IMR-90 (cell line): ENCODE data around the gene PRKCSH. TPM values are rescaled to one million over a fixed set of nuclear protein-coding genes. Genes with fewer than 3 reads are reported as not detected.

Source experiments
- ATAC-seq: fragments of 200-7000 bp; cut with Tn5 transposase; 2 replicates; pipeline ENCODE4 v1.9.1; 2020; ENCODE audit warnings: low read depth, mild to moderate bottlenecking, moderate library complexity
- BruUV-seq: library from RNA; stranded (reverse); fragments of 400-500 nt; replicated peaks from 2 replicates; lab custom pipeline; 2021; lab: Mats Ljungman, UMichigan
- CTCF ChIA-PET: fragments of 300-600 bp; formaldehyde crosslinking; extraction: SDS; loops from one replicate; lab custom pipeline; 2021; ENCODE audit warnings: antibody characterized with exemption; lab: Yijun Ruan, JAX
- POLR2A ChIA-PET: fragments of 300-600 bp; sonication (Branson Sonifier 250); formaldehyde crosslinking; loops from one replicate; lab custom pipeline; 2022; ENCODE audit warnings: antibody characterized with exemption; ENCODE audit not compliant: unreplicated experiment; lab: Charles Lee
- DNase-seq: peaks from one replicate; pipeline ENCODE4 v3.0.0; 2013
- H2AFZ ChIP-seq: replicated peaks from 2 replicates; pipeline ENCODE3; 2013; ENCODE audit warnings: low read length, mild to moderate bottlenecking; ENCODE audit not compliant: poor library complexity
- H2AK5ac ChIP-seq: 2 replicates; pipeline ENCODE4 v1.6.1; 2013; ENCODE audit warnings: low read depth, low read length, inconsistent platforms
- H2AK9ac ChIP-seq: replicated peaks from 2 replicates; pipeline ENCODE3; 2013; ENCODE audit warnings: mild to moderate bottlenecking, low read depth, low read length, moderate library complexity; ENCODE audit not compliant: poor library complexity
- H2BK120ac ChIP-seq: 2 replicates; pipeline ENCODE4 v1.6.1; 2013; ENCODE audit warnings: low read depth, low read length, inconsistent platforms
- H2BK15ac ChIP-seq: 3 replicates; pipeline ENCODE4 v1.6.1; 2013; ENCODE audit warnings: low read depth, low read length, inconsistent platforms
- H2BK20ac ChIP-seq: 2 replicates; pipeline ENCODE4 v1.6.1; 2013; ENCODE audit warnings: low read depth, mild to moderate bottlenecking, inconsistent platforms, low read length, moderate library complexity
- H2BK5ac ChIP-seq: 2 replicates; pipeline ENCODE4 v1.6.1; 2013; ENCODE audit warnings: mild to moderate bottlenecking, low read depth, low read length, inconsistent platforms; ENCODE audit not compliant: poor library complexity, severe bottlenecking
- H3K14ac ChIP-seq: replicated peaks from 2 replicates; pipeline ENCODE4 v1.6.1; 2013; ENCODE audit warnings: low read depth, low read length, inconsistent platforms
- H3K18ac ChIP-seq: 2 replicates; pipeline ENCODE4 v1.6.1; 2013; ENCODE audit warnings: low read depth, low read length, control low read depth
- H3K23ac ChIP-seq: 2 replicates; pipeline ENCODE4 v1.6.1; 2013; ENCODE audit warnings: low read depth, low read length, inconsistent platforms
- H3K27ac ChIP-seq: 2 replicates; pipeline ENCODE4 v1.5.1; 2013; ENCODE audit warnings: mild to moderate bottlenecking, control low read depth, low read length; ENCODE audit not compliant: insufficient read depth
- H3K27me3 ChIP-seq: 2 replicates; pipeline ENCODE4 v1.6.1; 2013; ENCODE audit warnings: low read length; ENCODE audit not compliant: control insufficient read depth, insufficient read depth
- H3K36me3 ChIP-seq: 2 replicates; pipeline ENCODE4 v1.6.1; 2013; ENCODE audit warnings: low read length, mixed read lengths; ENCODE audit not compliant: control insufficient read depth, insufficient read depth
- H3K4ac ChIP-seq: 2 replicates; pipeline ENCODE4 v1.6.1; 2013; ENCODE audit warnings: low read depth, low read length, inconsistent platforms
- H3K4me1 ChIP-seq: 2 replicates; pipeline ENCODE4 v1.6.1; 2013; ENCODE audit warnings: low read length, mixed read lengths; ENCODE audit not compliant: control insufficient read depth, insufficient read depth
- H3K4me2 ChIP-seq: 2 replicates; pipeline ENCODE4 v1.6.1; 2013; ENCODE audit warnings: low read depth, mild to moderate bottlenecking, control low read depth, low read length, moderate library complexity
- H3K4me3 ChIP-seq: 2 replicates; pipeline ENCODE4 v1.5.1; 2013; ENCODE audit warnings: low read depth, mild to moderate bottlenecking, control low read depth, low read length, moderate library complexity; ENCODE audit not compliant: insufficient read depth
- H3K56ac ChIP-seq: 2 replicates; pipeline ENCODE4 v1.6.1; 2013; ENCODE audit warnings: low read length, inconsistent platforms; ENCODE audit not compliant: insufficient read depth; ENCODE audit errors: extremely low read depth
- H3K79me1 ChIP-seq, 2 experiments: 2 replicates each; pipeline ENCODE4 v1.6.1; 2013; ENCODE audit warnings: low read length in 2 of 2, inconsistent platforms in 1 of 2, low read depth in 1 of 2
- H3K9ac ChIP-seq: 2 replicates; pipeline ENCODE4 v1.6.1; 2013; ENCODE audit warnings: low read depth, low read length, control low read depth
- H3K9me1 ChIP-seq: 2 replicates; pipeline ENCODE4 v1.6.1; 2013; ENCODE audit warnings: low read length, inconsistent platforms; ENCODE audit not compliant: insufficient read depth
- H3K9me3 ChIP-seq: 2 replicates; pipeline ENCODE4 v1.6.1; 2013; ENCODE audit warnings: low read length; ENCODE audit not compliant: control insufficient read depth, insufficient read depth
- H4K20me1 ChIP-seq: 2 replicates; pipeline ENCODE4 v1.6.1; 2013; ENCODE audit warnings: low read length, inconsistent platforms; ENCODE audit not compliant: insufficient read depth
- H4K5ac ChIP-seq: 2 replicates; pipeline ENCODE4 v1.6.1; 2013; ENCODE audit warnings: mild to moderate bottlenecking, low read depth, low read length, control low read depth
- H4K8ac ChIP-seq, 2 experiments: 2 replicates each; pipeline ENCODE4 v1.6.1; 2013; ENCODE audit warnings: low read depth in 2 of 2, low read length in 2 of 2, control low read depth in 1 of 2, inconsistent platforms in 1 of 2
- H4K91ac ChIP-seq: 2 replicates; pipeline ENCODE4 v1.6.1; 2013; ENCODE audit warnings: low read depth, low read length, inconsistent platforms; ENCODE audit not compliant: insufficient read depth
- CHD1 ChIP-seq: IDR thresholded peaks from 2 replicates; pipeline ENCODE4 v1.6.1; 2012; ENCODE audit warnings: low read depth, low read length, improper control_type of control experiment
- ELK1 ChIP-seq: fragments of 150-350 bp; IDR thresholded peaks from 2 replicates; pipeline ENCODE4 v1.6.1; 2016; ENCODE audit warnings: low read depth, mild to moderate bottlenecking, low read length, moderate library complexity, borderline replicate concordance
- FOS ChIP-seq: fragments of 150-350 bp; IDR thresholded peaks from 2 replicates; pipeline ENCODE4 v1.6.1; 2016; ENCODE audit warnings: low read depth, low read length
- MAZ ChIP-seq: IDR thresholded peaks from 2 replicates; pipeline ENCODE4 v1.6.1; 2012; ENCODE audit warnings: low read depth, mild to moderate bottlenecking, low read length, improper control_type of control experiment, moderate library complexity, borderline replicate concordance
- MXI1 ChIP-seq: IDR thresholded peaks from 2 replicates; pipeline ENCODE4 v1.6.1; 2012; ENCODE audit warnings: low read depth, mild to moderate bottlenecking, low read length, moderate library complexity, borderline replicate concordance
- POLR2A ChIP-seq: IDR thresholded peaks from 2 replicates; pipeline ENCODE4 v1.6.1; 2012; ENCODE audit warnings: mild to moderate bottlenecking, low read depth, low read length
- RCOR1 ChIP-seq: IDR thresholded peaks from 2 replicates; pipeline ENCODE4 v1.6.1; 2012; ENCODE audit warnings: mild to moderate bottlenecking, low read length, improper control_type of control experiment; ENCODE audit not compliant: insufficient replicate concordance
- WGBS, 2 experiments: methylation state at CpG; one replicate each; pipeline versions ENCODE4 v1.1.5 to v1.1.7; 2013; ENCODE audit warnings: missing lambda C conversion rate in 2 of 2; ENCODE audit not compliant: insufficient read length in 1 of 2; ENCODE audit errors: extremely low coverage in 2 of 2; 5-methylcytosine and 5-hydroxymethylcytosine counted together
- dilution Hi-C: fragments of 300-500 bp; cut with HindIII; formaldehyde crosslinking; loops from one replicate; pipeline ENCODE4 v1.14.3; 2018; ENCODE audit warnings: low sequenced_read_pairs; ENCODE audit not compliant: unreplicated experiment
- in situ Hi-C: fragments of 300-500 bp; cut with MboI; formaldehyde crosslinking; loops from 3 replicates; pipeline ENCODE4 v1.14.3; 2019; ENCODE audit warnings: low sequenced_read_pairs, inconsistent platforms, mixed read lengths
- intact Hi-C: fragments of 100-400 bp; cut with micrococcal nuclease; formaldehyde crosslinking; loops from 2 replicates; pipeline ENCODE4 v1.10.0; 2022
- polyA plus RNA-seq, 3 experiments: library from polyadenylated mRNA; depleted of rRNA; stranded (reverse); fragments of >200 nt; gene quantifications; 2 replicates each; pipeline ENCODE4 v1.2.3, GENCODE V29; 2012; ENCODE audit warnings: low replicate concordance in 1 of 3
- total RNA-seq: library from RNA; depleted of rRNA; stranded (reverse); fragments of >200 nt; gene quantifications from 2 replicates; pipeline ENCODE4 v1.2.3, GENCODE V29; 2012

Gene PRKCSH
- total and polyA plus RNA-seq, 2 of the 4 experiments (the other 2 are of a cell fraction) = 36.0 to 252 TPM

- Histone ChIP-seq H2BK20ac (no peak overlapping the region), H3K4me3 (no peak overlapping the region), H3K27me3 (peaks cover 50% of the 10 kb centered on the region), H3K27ac (no peak overlapping the region), H2AK5ac (no peak overlapping the region), H3K36me3 (0 out of 2 replicates have a peak, but pooled peaks cover 2% of the 10 kb centered on the region), H3K18ac (no peak overlapping the region), H2BK5ac (no peak overlapping the region), H2BK120ac (no peak overlapping the region), H3K9me3 (no peaks in the 10 kb centered on the region), H3K4me2 (no peak overlapping the region), H3K56ac (no peak overlapping the region), H4K20me1 (no peaks in the 10 kb centered on the region), H2AK9ac (no peak overlapping the region), H4K8ac (no peak overlapping the region), H4K91ac (no peak overlapping the region), H2AFZ (peak overlapping the region; percentile 72), H2BK15ac (no peak overlapping the region), H3K23ac (no peak overlapping the region), H3K79me1 (no peaks in the 10 kb centered on the region), H3K9ac (no peak overlapping the region), H4K5ac (no peak overlapping the region), H3K4me1 (peaks cover 2% of the 10 kb centered on the region; the same call in 1 of the 2 replicates), H3K14ac (no peak overlapping the region), H3K4ac (no peak overlapping the region), H3K9me1 (no peaks in the 10 kb centered on the region)
- ATAC-seq = no peak
- no peak for DNase-seq
- in situ Hi-C loops (loop anchor here (10.0 kb wide), 1 partner anchor 185 kb away; the partner anchor contains the start of gene TSPAN16), intact Hi-C loops (loop anchor here (5.0 kb wide), 1 partner anchor 343 kb away; no protein-coding TSS in a partner anchor), dilution Hi-C loops (no loop called here)
- POLR2A ChIA-PET = no interaction called here
- 5% methylated on average over 34 of the region's 86 CpGs; no CpG with 5 or more reads in 1 of the 2 experiments for WGBS, 2 experiments
- TF ChIP-seq MXI1 (no peak), POLR2A (no peak), FOS (no peak), CHD1 (no peak), MAZ (no peak), RCOR1 (no peak), ELK1 (no peak)
- BruUV-seq = no TSS peak
- CTCF ChIA-PET = interaction anchor here (0.8 kb wide), 1 partner anchor 194 kb away, joined by 3 read pairs; no protein-coding TSS in a partner anchor
Measured at GRCh38 chr19:11479898-11480714, 44.7 kb downstream of the PRKCSH start.
